ENCODE data around the gene LTBP4.
A peak's percentile ranks its signal among the peaks of the same experiment; 100 is the strongest.
"Not testable (repeated sequence)": the region's sequence is repeated elsewhere in the genome, so short reads cannot be mapped to it uniquely, and the experiment has no call there.

The LTBP4 gene

GRCh38 chr19:40638327-40638726 is 37.2 kb downstream of the LTBP4 start:
- DNase-seq (ENCODE audit: low spot score): no peak
- H3K27ac ChIP-seq: no peak overlapping the region
- no peak overlapping the region for H3K4me3 ChIP-seq
- TF ChIP-seq CTCF (IDR thresholded peaks at IDR 0.05): no peak

- no peak for TF ChIP-seq CTCF (IDR thresholded peaks at IDR 0.05)
- Histone ChIP-seq H3K4me3 (no peak overlapping the region), H3K27ac (peak overlapping the region; percentile 82 to 91)
- DNase-seq (ENCODE audit: low spot score): no peak
These were observed 38.4 kb downstream of the LTBP4 start for GRCh38 chr19:40639638-40639982.

GRCh38 chr19:40640744-40641143 is 39.6 kb downstream of the LTBP4 start:
- DNase-seq (ENCODE audit: low spot score): no peak

GRCh38 chr19:40641281-40641680 is 40.1 kb downstream of the LTBP4 start:
- Histone ChIP-seq H3K27ac (peak overlapping the region; percentile 82 to 92), H3K4me3 (no peak overlapping the region)
- no peak for TF ChIP-seq CTCF (IDR thresholded peaks at IDR 0.05)
- no peak for DNase-seq (ENCODE audit: low spot score)

More at GRCh38 chr19:40640744-40641143, 39.6 kb downstream of the LTBP4 start:
- Histone ChIP-seq H3K4me3 (peak overlapping the region; percentile 45), H3K27ac (peak overlapping the region; percentile 82 to 91)
- no peak for TF ChIP-seq CTCF (IDR thresholded peaks at IDR 0.05)

- TF ChIP-seq CTCF (IDR thresholded peaks at IDR 0.05): no peak
- Histone ChIP-seq H3K4me3 (no peak overlapping the region), H3K27ac (peak overlapping the region; percentile 82 to 92)
- DNase-seq (ENCODE audit: low spot score): no peak
These were observed 41.0 kb downstream of the LTBP4 start for GRCh38 chr19:40642051-40642706.

- no peak overlapping the region for H3K4me3 ChIP-seq
- peak overlapping the region in 1 of 2 donors; percentile 22 for H3K27ac ChIP-seq
- no peak for TF ChIP-seq CTCF (IDR thresholded peaks at IDR 0.05)
- DNase-seq (ENCODE audit: low spot score): no peak
These were observed 41.7 kb downstream of the LTBP4 start for GRCh38 chr19:40642757-40643305.

- no peak for TF ChIP-seq CTCF (IDR thresholded peaks at IDR 0.05)
- no peak for DNase-seq (ENCODE audit: low spot score)
- Histone ChIP-seq H3K27ac (peak overlapping the region; percentile 79 to 98), H3K4me3 (peak overlapping the region; percentile 55)
These were observed 45.6 kb downstream of the LTBP4 start for GRCh38 chr19:40646743-40647254.

- DNase-seq (ENCODE audit: low spot score); H3K4me3 ChIP-seq: not testable (repeated sequence)
- H3K27ac ChIP-seq: peak overlapping the region; percentile 64 to 80
These were observed 48.9 kb downstream of the LTBP4 start for GRCh38 chr19:40649903-40650675.

Data from coronary artery (tissue), 2 donors.